Stomach (tissue), 4 donors: ENCODE results near the gene STXBP6.

Source experiments
- POLR2AphosphoS5 ChIP-seq, 3 donors: sonication (generic); formaldehyde crosslinking; IDR thresholded peaks; one replicate each; pipeline ENCODE4 v1.6.1; 2016; ENCODE audit warnings: antibody characterized with exemption in 3 of 3
- TF ChIP-seq, protein P1 (sequence below), 7 experiments: fragments of 450-650 bp in 4 of 7; fragments of 200-600 bp in 3 of 7; sonication (generic) in 3 of 7; IDR thresholded peaks; one replicate each; pipeline ENCODE4 v1.5.1; 2016 to 2019; ENCODE audit warnings: antibody characterized with exemption in 7 of 7, control low read depth in 2 of 7, mild to moderate bottlenecking in 1 of 7

DNA sequence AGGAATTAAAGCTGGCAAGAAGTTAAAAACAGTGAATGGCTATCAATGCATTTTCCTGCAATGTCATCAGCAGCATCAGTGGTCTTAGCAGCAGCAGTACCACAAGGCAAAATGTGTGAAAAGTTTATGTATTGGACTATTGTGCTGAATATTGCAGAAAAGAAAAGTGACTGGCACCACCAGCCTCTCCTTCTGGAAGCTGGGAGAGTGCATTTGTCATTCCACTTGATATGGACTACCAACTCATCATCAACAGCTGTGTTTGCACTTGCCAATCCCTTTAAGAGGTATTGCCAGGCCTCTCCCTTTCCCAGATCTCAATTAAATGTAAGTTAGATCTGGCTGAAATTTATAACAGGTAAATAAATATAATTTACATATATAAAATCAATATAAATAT is 265.0 kb downstream of the STXBP6 start:
- no peak for TF ChIP-seq POLR2AphosphoS5 (IDR thresholded peaks at IDR 0.05)
- TF ChIP-seq, protein P1, sequence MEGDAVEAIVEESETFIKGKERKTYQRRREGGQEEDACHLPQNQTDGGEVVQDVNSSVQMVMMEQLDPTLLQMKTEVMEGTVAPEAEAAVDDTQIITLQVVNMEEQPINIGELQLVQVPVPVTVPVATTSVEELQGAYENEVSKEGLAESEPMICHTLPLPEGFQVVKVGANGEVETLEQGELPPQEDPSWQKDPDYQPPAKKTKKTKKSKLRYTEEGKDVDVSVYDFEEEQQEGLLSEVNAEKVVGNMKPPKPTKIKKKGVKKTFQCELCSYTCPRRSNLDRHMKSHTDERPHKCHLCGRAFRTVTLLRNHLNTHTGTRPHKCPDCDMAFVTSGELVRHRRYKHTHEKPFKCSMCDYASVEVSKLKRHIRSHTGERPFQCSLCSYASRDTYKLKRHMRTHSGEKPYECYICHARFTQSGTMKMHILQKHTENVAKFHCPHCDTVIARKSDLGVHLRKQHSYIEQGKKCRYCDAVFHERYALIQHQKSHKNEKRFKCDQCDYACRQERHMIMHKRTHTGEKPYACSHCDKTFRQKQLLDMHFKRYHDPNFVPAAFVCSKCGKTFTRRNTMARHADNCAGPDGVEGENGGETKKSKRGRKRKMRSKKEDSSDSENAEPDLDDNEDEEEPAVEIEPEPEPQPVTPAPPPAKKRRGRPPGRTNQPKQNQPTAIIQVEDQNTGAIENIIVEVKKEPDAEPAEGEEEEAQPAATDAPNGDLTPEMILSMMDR (IDR thresholded peaks at IDR 0.05), result no peak
